CD4-positive, alpha-beta T cell (primary cell): ENCODE data around the gene ZNF101. TPM values are rescaled to one million over a fixed set of nuclear protein-coding genes. Genes with fewer than 3 reads are reported as not detected.
A peak's percentile ranks its signal among the peaks of the same experiment; 100 is the strongest.

ENCODE experiments used
- ATAC-seq: fragments of 200-7000 bp; cut with Tn5 transposase; one replicate; pipeline ENCODE4 v1.10.0; 2022; ENCODE audit warnings: mild to moderate bottlenecking; ENCODE audit not compliant: poor library complexity
- CTCF ChIA-PET: fragments of 350-600 bp; sonication (Branson Sonifier 250); formaldehyde crosslinking; loops from one replicate; lab custom pipeline; 2021; ENCODE audit warnings: antibody characterized with exemption, inconsistent platforms; lab: Charles Lee
- POLR2A ChIA-PET: fragments of 350-600 bp; sonication (Branson Sonifier 250); formaldehyde crosslinking; loops from one replicate; lab custom pipeline; 2021; ENCODE audit warnings: antibody characterized with exemption, inconsistent platforms; lab: Charles Lee
- DNase-seq, 14 experiments: peaks; one replicate each; pipeline ENCODE4 v3.0.0-alpha.2; 2013 to 2020; ENCODE audit warnings: mixed read lengths in 2 of 14
- H3K27ac ChIP-seq, 2 donors: one replicate each; pipeline versions ENCODE4 v1.5.1 to v1.7.0; 2013; ENCODE audit warnings: low read length in 2 of 2, low read depth in 1 of 2, mild to moderate bottlenecking in 1 of 2
- H3K27me3 ChIP-seq, 2 experiments: 1 replicate in 1 of 2; 2 replicates in 1 of 2; pipeline versions ENCODE4 v1.6.1 to v1.7.0; 2013; ENCODE audit warnings: low read length in 2 of 2, control low read depth in 1 of 2, mild to moderate bottlenecking in 1 of 2, moderate library complexity in 1 of 2; ENCODE audit not compliant: insufficient read depth in 2 of 2, control insufficient read depth in 1 of 2
- H3K36me3 ChIP-seq: one replicate; pipeline ENCODE4 v1.6.1; 2013; ENCODE audit warnings: low read length, control low read depth; ENCODE audit not compliant: insufficient read depth
- H3K4me1 ChIP-seq: one replicate; pipeline ENCODE4 v1.6.1; 2013; ENCODE audit warnings: low read length, control low read depth; ENCODE audit not compliant: insufficient read depth
- H3K4me3 ChIP-seq: one replicate; pipeline ENCODE4 v1.5.1; 2013; ENCODE audit warnings: mild to moderate bottlenecking, low read length, moderate library complexity
- H3K9me3 ChIP-seq, 2 experiments: 1 replicate in 1 of 2; 2 replicates in 1 of 2; pipeline versions ENCODE4 v1.6.1 to v1.7.0; 2013; ENCODE audit warnings: low read length in 2 of 2, mild to moderate bottlenecking in 2 of 2, control low read depth in 1 of 2, moderate library complexity in 1 of 2; ENCODE audit not compliant: control insufficient read depth in 1 of 2, insufficient read depth in 1 of 2
- H3K27ac Mint-ChIP-seq: one replicate; pipeline ENCODE4 v1.8.0; 2020; ENCODE audit warnings: mixed read lengths
- H3K27me3 Mint-ChIP-seq: one replicate; pipeline ENCODE4 v1.8.0; 2021; ENCODE audit warnings: mixed read lengths
- H3K36me3 Mint-ChIP-seq: one replicate; pipeline ENCODE4 v1.8.0; 2021; ENCODE audit warnings: low read depth, mixed read lengths
- H3K4me1 Mint-ChIP-seq: one replicate; pipeline ENCODE4 v1.8.0; 2021; ENCODE audit warnings: low read depth, mixed read lengths
- H3K4me3 Mint-ChIP-seq: one replicate; pipeline ENCODE4 v1.8.0; 2020; ENCODE audit warnings: mild to moderate bottlenecking, mixed read lengths
- H3K9me3 Mint-ChIP-seq: one replicate; pipeline ENCODE4 v1.8.0; 2020; ENCODE audit warnings: mixed read lengths
- intact Hi-C, 2 experiments: fragments of 100-400 bp; cut with DNase I in 1 of 2; cut with micrococcal nuclease in 1 of 2; formaldehyde crosslinking; loops; one replicate each; pipeline versions ENCODE4 v1.15.1 to v1.9.0; 2023 to 2025; cut with DNase I, micrococcal nuclease
- total RNA-seq, 174 experiments: library from RNA in 2 of 174; stranded (reverse) in 2 of 174; gene quantifications; one replicate each; pipeline ENCODE4 v1.2.3 and lab custom pipeline; 2021 to 2026
- TF ChIP-seq, protein P1 (sequence below): fragments of 200-600 bp; IDR thresholded peaks from one replicate; pipeline ENCODE4 v1.8.0; 2022; ENCODE audit warnings: antibody characterized with exemption, mild to moderate bottlenecking

ZNF101 gene
- total RNA-seq, 2 experiments from 2014 or later, result 58.8 to 60.6 TPM

DNA sequence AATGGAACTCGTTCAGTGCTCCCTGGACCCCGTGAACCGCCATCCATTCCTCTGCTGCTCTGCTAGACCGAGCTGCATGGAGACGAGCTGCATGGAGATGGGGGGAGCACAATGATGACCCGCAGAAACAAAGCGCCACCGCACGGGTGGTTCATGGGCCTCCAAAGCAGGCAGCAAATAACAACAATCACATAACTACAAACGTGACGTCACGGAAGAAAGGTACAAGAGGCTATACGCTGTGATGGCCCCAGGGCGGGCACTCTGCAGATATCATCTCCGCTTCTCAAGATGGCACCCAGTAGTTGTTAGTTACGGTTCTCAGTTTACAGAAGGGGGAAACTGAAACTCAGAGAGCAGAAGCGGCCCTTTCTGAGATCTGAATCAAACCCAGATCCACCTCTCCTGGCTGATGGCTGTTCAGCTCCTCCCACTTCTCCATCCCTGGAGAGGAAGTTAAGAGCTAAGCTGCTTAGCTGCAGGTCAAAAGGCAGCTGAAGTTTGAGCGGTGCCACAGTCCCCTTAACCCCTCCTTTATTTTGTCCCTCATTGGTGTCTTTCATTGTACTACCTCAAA lies 6.9 kb upstream of the ZNF101 start:
- Histone ChIP-seq H3K27me3 (no peaks in the 10 kb centered on the region), H3K4me3 (peak overlapping the region; percentile 94), H3K27ac (peak overlapping the region; percentile 84 to 96), H3K9me3 (peaks cover 0 to 20% of the 10 kb centered on the region in 2 experiments), H3K36me3 (peaks cover 30% of the 10 kb centered on the region), H3K4me1 (peaks cover 54% of the 10 kb centered on the region)
- DNase-seq (peak in 7 of 14 experiments; percentile 14 to 79 (median 40)), ATAC-seq (peak; percentile 3)
- Mint-ChIP-seq H3K36me3 (peaks cover 57% of the 10 kb centered on the region), H3K4me3 (peak overlapping the region; percentile 95), H3K9me3 (peaks cover 2% of the 10 kb centered on the region), H3K27ac (peak overlapping the region; percentile 99), H3K4me1 (peaks cover 36% of the 10 kb centered on the region), H3K27me3 (no peaks in the 10 kb centered on the region)
- CTCF ChIA-PET, result interaction anchor here (2.5 kb wide), 1 partner anchor 108 kb away, joined by 6 read pairs; no protein-coding TSS in a partner anchor
- POLR2A ChIA-PET, result interaction anchor here (1.1 to 4.3 kb wide), 9 partner anchors 10 to 240 kb away, joined by 3 to 45 read pairs (median 8); partner anchors contain the start of genes NDUFA13, ZNF14, ZNF506 and ZNF93
- intact Hi-C loops, result loop anchor here (2.0 to 5.0 kb wide), 5 partner anchors 17 to 339 kb away; partner anchors contain the start of genes MAU2 (in 1 of the 2), SUGP1 (in 1 of the 2), ZNF253 (in 1 of the 2) and ZNF506 (in 1 of the 2)
- TF ChIP-seq, protein P1, sequence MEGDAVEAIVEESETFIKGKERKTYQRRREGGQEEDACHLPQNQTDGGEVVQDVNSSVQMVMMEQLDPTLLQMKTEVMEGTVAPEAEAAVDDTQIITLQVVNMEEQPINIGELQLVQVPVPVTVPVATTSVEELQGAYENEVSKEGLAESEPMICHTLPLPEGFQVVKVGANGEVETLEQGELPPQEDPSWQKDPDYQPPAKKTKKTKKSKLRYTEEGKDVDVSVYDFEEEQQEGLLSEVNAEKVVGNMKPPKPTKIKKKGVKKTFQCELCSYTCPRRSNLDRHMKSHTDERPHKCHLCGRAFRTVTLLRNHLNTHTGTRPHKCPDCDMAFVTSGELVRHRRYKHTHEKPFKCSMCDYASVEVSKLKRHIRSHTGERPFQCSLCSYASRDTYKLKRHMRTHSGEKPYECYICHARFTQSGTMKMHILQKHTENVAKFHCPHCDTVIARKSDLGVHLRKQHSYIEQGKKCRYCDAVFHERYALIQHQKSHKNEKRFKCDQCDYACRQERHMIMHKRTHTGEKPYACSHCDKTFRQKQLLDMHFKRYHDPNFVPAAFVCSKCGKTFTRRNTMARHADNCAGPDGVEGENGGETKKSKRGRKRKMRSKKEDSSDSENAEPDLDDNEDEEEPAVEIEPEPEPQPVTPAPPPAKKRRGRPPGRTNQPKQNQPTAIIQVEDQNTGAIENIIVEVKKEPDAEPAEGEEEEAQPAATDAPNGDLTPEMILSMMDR, result no peak

DNA sequence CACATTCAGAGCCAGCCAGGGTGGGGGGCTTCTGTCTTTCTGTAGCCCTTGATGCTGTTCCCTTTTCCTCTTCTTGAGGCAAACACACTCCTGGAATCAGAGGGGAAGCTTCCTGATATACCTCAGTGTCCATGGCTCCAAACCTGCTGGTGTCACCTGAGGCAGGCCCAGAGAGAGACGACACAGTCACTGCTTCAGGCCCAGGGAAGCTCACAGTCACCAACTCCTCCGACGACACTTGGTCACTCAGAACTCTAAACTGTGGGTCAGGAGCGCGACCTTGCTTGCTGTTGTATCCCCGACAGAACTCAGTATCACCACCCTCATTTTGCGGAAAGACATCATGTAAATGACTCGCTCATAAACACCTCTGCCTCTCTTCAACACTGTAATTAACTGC lies 6.3 kb upstream of the ZNF101 start:
- H3K4me3 ChIP-seq, result peak overlapping the region; percentile 94
- peak overlapping the region; percentile 84 to 96 for H3K27ac ChIP-seq
- TF ChIP-seq, protein P1, result no peak
- Mint-ChIP-seq H3K27ac (peak overlapping the region; percentile 99), H3K4me3 (peak overlapping the region; percentile 95), H3K36me3 (peaks cover 51% of the 10 kb centered on the region), H3K27me3 (no peaks in the 10 kb centered on the region), H3K9me3 (peaks cover 2% of the 10 kb centered on the region), H3K4me1 (peaks cover 41% of the 10 kb centered on the region)
- intact Hi-C loops, result loop anchor here (2.0 to 5.0 kb wide), 5 partner anchors 18 to 340 kb away; partner anchors contain the start of genes MAU2 (in 1 of the 2), SUGP1 (in 1 of the 2), ZNF253 (in 1 of the 2) and ZNF506 (in 1 of the 2)
- H3K36me3 ChIP-seq, result peaks cover 24% of the 10 kb centered on the region
- peaks cover 0 to 26% of the 10 kb centered on the region in 2 experiments for H3K9me3 ChIP-seq
- DNase-seq (peak in 1 of 14 experiments; percentile 34), ATAC-seq (no peak)
- ChIA-PET POLR2A (interaction anchor here (0.9 to 4.3 kb wide), 15 partner anchors 14 to 505 kb away, joined by 3 to 45 read pairs (median 8); partner anchors contain the start of genes GMIP, LPAR2, NDUFA13 and ZNF14), CTCF (interaction anchor here (2.5 kb wide), 1 partner anchor 109 kb away, joined by 6 read pairs; no protein-coding TSS in a partner anchor)
- H3K27me3 ChIP-seq, result no peaks in the 10 kb centered on the region
- H3K4me1 ChIP-seq, result peaks cover 60% of the 10 kb centered on the region

DNA sequence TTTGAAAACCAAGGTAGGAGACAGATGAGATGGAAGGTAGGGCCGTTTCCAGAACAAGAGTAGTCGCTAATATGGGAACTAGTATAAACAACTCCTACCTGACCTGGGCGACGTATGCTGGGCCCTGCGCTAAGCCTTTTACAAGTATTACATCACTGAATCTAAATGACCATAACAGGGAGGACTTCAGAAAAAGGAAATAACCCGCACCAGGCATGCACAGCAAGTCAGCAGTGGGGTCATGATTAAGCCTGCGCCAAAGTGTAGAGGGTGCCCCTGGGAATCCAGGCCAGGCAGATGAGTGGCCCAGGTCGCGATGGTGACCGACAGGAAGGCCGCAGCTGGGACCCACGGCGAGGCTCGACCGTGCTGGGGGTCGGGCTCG lies 5.8 kb upstream of the ZNF101 start:
- TF ChIP-seq, protein P1, result no peak
- H3K27ac Mint-ChIP-seq, result peak overlapping the region; percentile 99
- H3K9me3 ChIP-seq, result peaks cover 0 to 31% of the 10 kb centered on the region in 2 experiments
- no peak for ATAC-seq
- no peaks in the 10 kb centered on the region for H3K27me3 Mint-ChIP-seq
- peak overlapping the region; percentile 94 for H3K4me3 ChIP-seq
- peaks cover 64% of the 10 kb centered on the region for H3K4me1 ChIP-seq
- no peak for DNase-seq
- ChIA-PET POLR2A (interaction anchor here (0.9 to 4.3 kb wide), 22 partner anchors 10 to 1942 kb away, joined by 3 to 45 read pairs (median 6); partner anchors contain the start of genes GMIP, LPAR2, NDUFA13 and ZNF14), CTCF (interaction anchor here (2.5 kb wide), 1 partner anchor 109 kb away, joined by 6 read pairs; no protein-coding TSS in a partner anchor)
- peaks cover 2% of the 10 kb centered on the region for H3K9me3 Mint-ChIP-seq
- H3K4me1 Mint-ChIP-seq, result peaks cover 46% of the 10 kb centered on the region
- peak overlapping the region; percentile 84 to 96 for H3K27ac ChIP-seq
- peaks cover 19% of the 10 kb centered on the region for H3K36me3 ChIP-seq
- intact Hi-C loops, result loop anchor here (1.0 to 5.0 kb wide), 6 partner anchors 18 to 341 kb away; partner anchors contain the start of genes LPAR2 (in 1 of the 2), MAU2 (in 1 of the 2), SUGP1 (in 1 of the 2) and ZNF253 (in 1 of the 2)
- no peaks in the 10 kb centered on the region for H3K27me3 ChIP-seq
- peaks cover 47% of the 10 kb centered on the region for H3K36me3 Mint-ChIP-seq
- peak overlapping the region; percentile 95 for H3K4me3 Mint-ChIP-seq
